ENCODE data around the gene SPPL3.
"Not testable (repeated sequence)": the region's sequence is repeated elsewhere in the genome, so short reads cannot be mapped to it uniquely, and the experiment has no call there.

GRCh38 chr12:120732198-120732597, 172.0 kb downstream of the SPPL3 start:
- TF ChIP-seq POLR2A (IDR thresholded peaks at IDR 0.05; ENCODE audit: low read length); GATA1 (IDR thresholded peaks at IDR 0.05; ENCODE audit: low read depth, low read length): not testable (repeated sequence)

Measured in erythroblast (primary cell).